Measurements from ENCODE around the gene RNF217.
A peak's percentile ranks its signal among the peaks of the same experiment; 100 is the strongest.

The RNF217 gene

DNA sequence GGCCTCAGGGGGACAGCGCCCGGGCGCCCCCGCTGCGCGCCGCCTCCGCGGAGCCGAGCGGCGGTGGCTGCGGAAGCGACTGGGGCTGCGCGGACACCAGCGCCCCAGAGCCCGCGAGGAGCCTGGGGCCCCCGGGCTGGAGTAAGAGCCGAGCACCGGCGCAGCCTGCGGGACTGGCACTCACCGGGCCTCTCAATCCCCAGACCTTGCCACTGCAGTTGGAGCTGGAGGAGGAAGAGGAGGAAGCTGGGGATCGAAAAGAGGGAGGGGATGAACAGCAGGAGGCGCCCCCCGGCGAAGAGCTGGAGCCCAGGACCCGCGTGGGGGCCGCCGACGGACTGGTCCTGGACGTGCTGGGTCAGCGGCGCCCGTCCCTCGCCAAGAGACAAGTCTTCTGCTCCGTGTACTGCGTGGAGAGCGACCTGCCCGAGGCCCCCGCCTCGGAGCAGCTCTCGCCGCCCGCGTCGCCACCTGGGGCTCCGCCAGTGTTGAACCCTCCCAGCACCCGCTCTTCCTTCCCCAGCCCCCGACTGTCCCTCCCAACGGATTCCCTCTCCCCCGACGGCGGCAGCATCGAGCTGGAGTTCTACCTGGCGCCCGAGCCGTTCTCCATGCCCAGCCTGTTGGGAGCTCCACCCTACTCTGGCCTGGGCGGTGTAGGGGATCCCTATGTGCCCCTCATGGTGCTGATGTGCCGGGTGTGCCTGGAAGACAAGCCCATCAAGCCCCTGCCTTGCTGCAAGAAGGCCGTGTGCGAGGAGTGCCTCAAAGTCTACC lies 590 bp downstream of the RNF217 start:
- DNase-seq (ENCODE audit: low spot score), result peak; percentile 36

DNA sequence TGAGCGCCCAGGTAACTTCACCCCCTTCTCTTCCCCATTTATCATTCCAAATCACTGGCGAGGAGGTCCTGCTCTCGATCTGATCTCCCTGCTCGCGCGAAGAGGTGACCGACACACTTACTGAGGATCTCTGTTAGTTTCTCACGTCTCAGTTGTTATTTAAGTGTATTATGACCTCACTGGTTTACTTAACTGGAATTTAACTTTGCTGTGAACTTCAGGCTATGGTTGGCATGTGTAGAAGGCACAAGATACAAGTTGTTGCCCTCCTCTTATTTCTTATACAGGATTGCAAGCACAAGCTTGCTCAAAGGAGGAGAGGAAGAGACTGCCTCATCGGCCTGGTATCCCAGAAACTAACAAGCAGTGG lies 1.2 kb downstream of the RNF217 start:
- DNase-seq (ENCODE audit: low spot score), result peak; percentile 53

DNA sequence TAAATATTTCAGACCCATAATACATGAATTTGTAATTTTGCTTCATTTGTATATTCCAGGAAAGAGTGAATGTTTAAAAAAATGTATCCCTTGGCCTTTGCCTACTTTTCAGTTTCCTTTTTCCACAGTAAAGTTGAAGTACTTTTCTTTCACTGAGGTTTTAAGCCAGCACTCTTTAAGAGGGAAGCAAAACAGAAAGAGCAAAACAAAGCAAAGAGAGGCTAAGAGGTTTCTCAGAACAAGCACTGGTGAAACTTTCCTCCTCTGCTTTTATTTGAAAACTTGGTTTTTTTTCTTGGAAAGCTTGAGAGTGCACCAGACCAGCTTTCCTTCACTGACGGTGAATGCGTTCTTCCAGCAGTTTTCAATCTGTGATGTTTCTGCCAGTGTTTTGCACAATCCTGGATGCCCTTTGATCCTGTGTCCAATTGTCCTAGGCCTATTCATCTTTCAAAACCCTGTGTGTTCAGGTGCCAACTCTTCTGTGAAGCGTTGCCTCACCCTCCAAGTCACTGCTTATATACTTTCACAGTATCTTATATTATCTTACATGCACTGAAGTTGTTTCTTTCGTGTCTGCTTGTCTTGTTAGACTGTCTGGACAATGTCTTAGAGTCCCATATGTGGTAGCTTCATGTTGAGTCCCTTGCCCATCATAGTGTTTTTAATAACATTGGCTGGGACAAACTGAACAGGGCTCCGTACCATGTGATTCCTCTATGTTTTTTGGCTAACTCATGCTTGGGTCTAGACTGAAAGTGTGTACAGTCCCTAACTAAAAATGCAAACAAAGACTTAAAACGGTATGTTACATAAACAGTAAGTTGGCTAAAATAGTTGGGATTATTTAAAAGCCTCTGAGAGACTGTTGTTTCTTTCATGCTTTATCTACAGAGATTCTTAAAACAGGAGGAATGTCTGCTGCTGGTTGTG lies 1.9 kb downstream of the RNF217 start:
- peak; percentile 53 for DNase-seq (ENCODE audit: low spot score)

DNA sequence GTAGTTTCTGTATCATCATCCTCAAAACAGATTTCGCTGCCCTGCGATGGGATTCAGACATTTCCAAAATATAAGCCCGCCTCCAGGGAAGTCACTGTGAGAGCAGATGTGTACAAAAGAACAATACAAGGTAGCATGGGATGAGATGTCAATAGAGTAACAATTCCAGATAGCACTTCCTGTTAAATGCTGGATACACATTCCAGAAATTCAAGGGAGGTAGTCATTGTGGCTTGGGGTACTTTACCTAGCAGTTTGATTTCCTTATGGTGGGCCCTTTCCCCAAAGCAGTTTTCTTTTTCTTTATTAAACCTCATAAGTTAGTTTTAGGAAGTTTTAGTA lies 2.5 kb downstream of the RNF217 start:
- DNase-seq (ENCODE audit: low spot score), result no peak

DNA sequence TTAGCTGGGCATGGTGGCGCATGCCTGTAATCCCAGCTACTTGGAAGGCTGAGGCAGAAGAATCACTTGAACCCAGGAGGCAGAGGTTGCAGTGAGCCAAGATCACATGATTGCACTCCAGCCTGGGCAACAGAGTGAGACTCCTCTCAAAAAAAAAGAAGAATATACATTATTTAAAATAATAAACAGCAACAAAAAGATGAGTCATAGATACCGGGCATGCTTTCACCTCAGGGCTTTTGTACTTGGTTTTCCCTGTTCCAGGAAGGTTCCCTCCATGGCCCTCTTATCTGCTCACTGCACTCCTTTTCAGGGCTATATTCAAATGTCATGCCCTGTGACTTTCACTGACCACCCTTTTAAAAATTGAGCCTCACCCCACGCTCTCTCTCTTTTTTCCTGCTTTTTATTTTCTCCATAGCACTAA lies 3.2 kb downstream of the RNF217 start:
- peak; percentile 9 for DNase-seq (ENCODE audit: low spot score)

DNA sequence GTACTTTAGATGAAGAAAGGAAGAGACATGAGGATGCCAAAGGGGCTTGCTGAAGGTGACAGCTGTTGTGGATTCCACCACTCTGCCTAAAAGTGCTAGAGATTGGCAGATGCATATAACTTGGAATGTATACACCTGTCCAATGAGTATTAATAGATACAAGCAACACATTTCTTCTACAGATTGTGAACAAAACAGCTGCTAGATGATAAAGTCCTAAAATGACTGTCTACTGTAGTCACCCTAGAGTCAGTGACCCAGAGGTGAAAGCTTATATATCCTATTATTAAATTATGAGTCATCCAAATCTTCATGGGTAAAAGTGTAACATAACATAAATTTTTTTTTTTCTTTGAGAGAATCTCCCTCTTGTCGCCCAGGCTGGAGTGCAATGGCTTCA lies 5.2 kb downstream of the RNF217 start:
- no peak for DNase-seq (ENCODE audit: low spot score)

DNA sequence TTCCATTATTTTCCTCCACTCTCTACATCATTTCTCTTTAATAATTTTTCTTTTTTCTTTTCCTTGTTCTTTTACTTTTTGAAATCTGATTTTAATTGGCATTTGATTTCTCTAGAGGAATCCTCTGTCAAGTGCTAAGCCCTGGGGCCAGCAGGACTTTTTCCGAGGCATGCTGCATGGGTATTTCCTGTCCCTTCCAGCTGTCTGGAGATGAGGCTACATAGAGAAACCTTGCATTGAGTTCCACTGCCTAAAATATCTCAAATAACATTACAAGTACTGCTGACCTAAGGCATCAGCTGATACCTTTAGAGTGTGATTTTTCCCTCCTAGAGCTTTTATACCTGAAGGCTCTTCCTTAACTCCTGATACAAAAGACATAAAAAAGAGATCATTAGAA lies 6.2 kb downstream of the RNF217 start:
- DNase-seq (ENCODE audit: low spot score), result no peak

DNA sequence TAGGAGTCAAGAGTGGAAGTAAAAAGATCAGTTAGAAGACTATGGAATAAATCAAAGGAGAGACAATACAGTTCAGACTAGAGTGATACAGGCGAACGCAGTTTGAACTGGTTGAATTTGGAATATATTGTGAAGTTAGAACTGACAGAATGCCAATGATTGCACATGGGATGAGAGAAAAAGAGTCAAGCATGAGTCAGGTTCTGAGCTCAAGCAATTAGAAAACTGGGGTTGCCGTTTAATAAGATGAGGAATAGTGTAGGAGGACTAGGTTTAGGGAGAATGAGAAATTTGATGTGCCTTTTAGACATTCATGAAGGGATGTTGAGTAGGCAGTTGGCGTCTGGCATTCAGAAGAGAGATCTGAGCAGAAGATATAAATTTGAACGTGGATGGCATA lies 8.0 kb downstream of the RNF217 start:
- DNase-seq (ENCODE audit: low spot score), result no peak

DNA sequence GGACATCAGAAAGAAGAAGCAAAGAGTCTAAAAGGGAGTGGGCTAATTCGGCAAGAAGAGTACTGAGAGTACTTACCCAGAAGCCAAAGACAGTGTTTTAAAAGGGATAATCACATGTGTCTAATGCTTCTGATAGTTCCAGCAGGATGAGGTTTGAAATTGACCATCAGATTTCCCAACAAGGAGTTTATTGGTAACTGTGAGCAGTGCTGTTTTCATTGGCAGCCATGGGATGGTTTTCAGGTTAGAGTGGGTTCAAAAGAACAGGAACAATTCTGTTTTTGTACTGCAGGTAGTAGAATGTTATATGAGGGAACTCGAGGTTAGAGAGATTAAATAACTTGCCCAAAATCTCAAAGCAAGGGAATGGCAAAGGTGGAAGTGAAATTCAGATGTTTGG lies 8.5 kb downstream of the RNF217 start:
- DNase-seq (ENCODE audit: low spot score), result no peak

DNA sequence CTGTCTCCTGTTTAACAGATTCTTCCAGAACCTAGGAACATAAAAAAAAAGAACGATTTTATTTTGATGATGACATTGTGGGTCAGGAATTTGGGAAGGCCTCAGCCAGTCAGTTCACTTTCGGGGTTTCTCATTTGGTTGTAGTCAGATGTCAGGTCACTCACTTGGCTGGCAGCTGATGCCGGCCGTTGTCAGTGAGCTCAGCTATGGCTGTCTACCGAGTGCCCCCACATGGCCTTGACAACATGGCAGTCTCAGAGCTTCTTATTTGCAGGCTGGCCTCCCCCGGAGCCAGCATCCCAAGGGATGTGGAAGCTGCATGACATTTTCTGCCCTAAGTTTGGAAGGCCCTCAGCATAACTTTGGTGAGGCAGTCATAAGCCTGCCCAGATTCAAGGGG lies 11.5 kb downstream of the RNF217 start:
- DNase-seq (ENCODE audit: low spot score), result no peak

DNA sequence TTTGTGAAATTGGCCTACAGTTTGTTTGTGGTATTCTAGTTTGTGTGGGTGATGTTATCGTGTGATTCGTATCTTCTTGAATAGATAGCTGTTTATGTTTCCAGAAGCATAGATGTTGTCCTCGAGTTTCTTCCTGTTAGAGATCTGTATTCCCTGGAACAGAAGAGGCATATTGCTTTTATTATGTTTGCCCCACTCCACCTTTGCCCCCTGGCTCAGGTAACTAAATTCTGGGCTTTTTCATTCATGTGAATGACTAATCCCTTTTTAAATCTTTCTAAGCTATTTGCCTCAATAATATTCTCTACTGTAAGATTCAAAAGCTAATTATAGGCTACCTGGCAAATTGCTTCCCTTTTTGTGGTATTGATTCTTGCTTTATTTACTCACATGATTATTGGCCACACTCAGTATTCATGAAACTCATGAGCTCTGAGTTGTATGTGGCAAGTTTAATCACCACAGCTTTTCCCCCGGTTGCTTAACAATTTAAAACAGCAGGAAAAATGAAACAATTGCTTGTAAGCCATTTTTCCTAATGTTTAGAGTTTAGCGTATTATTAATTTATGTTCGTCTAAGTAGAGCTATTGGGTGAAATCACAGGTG lies 12.6 kb downstream of the RNF217 start:
- DNase-seq (ENCODE audit: low spot score), result no peak

DNA sequence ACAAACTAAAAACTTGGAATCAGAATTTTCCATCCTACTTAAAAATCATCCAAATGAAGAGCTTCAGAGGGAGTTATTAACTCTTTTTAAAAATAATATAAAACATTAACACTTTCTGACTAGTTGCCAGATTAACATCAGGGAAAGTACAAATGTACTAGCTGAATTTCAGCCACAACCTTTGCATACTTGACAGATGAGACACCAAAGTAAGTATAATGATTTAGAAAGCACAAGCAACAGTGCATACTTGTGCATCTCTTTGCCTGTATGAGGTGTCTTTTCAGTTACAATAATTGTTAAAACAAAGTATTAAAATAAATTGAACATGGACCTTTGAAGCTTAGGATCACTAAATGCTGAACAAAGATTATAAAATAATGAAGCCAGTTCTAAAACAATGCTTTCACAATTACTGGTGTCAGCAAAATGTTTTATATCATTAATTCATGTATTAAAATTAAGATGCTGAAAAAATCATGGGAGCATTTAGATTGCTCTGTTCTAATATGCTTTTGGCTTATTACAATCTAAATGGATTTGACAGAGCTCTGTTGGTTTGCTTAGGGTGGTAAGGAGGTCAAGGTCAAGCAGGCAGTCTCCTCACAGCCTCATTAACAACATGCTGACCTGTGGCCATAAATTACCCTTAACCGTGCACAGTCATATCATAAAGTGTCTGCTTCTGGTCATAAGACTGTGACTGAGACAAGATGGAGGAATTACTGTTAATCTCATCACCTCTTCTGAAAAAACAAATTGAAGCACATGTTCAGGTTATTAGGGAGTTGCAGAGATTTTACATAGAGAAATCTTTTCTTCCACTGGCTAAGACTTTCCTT lies 15.1 kb downstream of the RNF217 start:
- no peak for DNase-seq (ENCODE audit: low spot score)

DNA sequence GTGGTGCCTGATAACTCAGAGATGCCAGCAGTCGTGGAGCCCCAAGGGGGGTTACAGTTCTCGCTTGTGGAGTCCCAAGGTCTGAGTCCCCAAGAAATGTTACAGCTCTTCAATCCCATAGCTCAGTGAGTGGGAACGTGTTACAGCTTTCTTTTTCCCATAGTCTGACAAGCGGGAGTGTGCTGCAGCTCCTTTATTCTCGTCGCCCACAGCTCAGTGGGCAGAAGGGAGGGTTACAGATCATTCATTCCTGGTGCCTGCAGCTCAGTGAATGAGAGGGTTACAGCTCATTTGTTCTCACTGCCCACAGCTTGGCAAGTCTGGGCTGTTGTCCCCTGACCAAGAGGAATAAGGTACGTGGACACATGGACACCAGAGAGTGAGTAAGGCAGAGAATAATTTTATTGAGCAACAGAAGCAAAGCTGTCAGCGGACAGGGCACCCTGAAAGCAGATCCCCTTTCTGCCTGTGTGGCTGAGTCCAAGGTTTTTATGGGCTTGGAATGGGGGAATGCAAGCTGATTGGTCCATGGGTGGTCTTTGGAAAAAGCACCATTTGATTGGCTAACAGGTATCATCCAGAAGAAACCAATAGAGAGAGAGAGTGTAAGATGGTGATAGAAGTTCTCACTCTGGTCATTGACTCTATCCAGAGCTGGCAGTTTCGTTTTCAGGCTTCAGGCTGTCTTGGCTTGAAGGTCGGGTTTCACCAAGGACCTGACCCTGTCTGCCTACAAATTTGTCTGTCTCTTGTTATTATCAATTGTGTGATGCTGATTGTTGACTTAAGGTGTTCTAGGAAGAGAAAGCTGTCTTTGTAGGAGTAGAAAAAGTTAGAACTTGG lies 16.4 kb downstream of the RNF217 start:
- no peak for DNase-seq (ENCODE audit: low spot score)

DNA sequence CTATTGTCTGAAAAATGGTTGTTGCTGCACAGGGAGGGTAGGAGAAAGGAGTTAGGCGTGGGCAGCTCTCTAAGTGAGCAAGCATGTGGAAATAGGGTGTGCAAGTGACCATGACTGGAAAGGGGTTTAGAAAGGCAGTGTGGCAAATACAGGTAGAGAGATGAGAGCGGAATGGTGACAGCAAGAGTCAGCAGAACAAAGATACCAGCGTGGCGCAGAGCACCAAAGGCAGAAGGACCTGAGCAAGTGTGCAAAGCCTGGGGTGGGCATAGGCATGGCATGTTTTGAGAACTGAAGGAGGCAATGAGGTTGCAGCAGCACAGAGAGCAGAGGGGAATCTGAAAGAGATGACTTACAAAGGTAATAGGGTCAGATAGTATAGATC lies 17.0 kb downstream of the RNF217 start:
- no peak for DNase-seq (ENCODE audit: low spot score)

DNA sequence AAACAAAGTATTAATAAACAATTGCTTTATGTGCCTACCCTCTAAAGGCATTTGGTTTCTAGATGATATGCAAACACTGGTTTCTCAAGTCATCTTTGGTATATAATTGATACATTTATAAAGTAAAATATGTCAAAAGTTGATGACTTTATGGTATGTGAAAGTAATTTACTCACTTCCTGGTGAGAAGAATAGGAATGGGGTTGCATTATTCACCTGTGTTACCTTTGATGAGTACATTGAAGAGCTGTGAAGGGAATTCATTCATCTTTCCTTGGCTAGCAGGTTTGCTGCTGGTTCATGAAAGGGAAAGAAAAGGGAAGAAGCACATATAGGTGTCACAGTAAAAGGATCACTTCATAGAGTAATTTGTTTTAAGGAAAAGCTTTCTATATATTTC lies 20.4 kb downstream of the RNF217 start:
- DNase-seq (ENCODE audit: low spot score), result no peak

DNA sequence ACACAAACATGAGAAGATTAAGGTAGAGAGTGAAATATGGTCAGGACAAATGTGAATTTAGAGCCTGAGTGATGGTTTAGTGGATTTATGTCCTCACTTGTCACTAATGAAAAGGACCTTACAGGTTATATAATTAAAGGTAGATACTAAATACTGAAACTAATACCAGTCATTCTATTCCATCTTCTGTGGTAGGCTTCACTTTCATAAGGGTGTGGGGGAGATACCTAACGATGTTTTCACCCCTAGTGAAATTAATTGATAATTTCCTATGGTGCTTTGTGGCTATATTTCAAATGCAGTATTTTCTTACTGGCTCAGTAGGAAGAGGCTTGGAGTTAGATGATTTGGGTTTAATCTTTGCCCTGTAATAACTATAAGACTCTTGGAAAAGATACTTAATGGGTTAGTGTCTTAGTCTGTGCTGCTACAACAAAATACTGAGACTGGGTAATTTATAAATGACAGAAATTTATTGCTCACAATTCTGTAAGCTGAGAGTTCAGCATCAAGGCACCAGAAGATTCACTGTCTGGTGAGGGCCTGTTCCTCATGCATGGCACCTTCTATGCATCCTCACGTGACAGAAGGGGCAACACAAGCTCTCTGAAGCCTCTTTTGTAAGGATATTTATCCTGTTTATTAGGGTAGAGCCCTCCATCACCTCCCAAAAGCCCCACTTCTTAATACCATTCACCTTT lies 21.3 kb downstream of the RNF217 start:
- DNase-seq (ENCODE audit: low spot score), result no peak

DNA sequence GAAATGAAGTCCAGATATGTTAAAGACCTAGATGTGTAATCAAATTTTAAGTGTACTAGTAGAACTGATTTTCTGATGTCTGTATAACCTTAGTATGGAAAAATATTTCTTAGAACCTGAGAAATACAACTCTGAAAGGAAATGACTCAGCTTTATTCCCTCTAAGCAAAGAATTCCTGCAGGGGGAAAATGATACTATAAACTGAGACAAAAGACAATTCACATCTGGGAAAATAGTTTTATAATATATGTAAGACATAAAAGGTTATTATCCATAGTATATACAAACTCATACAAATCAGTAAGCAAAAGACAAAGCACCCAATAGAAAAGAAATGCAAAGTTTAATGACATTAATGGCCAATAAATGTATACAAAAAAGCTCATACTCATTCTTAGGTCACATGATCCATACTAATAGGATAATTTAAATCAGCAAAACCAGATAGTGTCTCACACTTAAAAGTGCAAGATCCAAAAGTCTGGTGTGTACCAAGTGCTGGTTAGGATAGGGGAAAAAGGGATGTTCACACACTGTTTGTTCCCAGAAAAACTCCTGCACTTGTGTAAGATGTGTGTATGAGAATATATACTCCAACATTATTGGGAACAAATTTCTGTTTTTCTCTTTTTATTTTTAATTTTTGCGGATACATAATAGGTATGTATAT lies 22.6 kb downstream of the RNF217 start:
- DNase-seq (ENCODE audit: low spot score), result no peak

DNA sequence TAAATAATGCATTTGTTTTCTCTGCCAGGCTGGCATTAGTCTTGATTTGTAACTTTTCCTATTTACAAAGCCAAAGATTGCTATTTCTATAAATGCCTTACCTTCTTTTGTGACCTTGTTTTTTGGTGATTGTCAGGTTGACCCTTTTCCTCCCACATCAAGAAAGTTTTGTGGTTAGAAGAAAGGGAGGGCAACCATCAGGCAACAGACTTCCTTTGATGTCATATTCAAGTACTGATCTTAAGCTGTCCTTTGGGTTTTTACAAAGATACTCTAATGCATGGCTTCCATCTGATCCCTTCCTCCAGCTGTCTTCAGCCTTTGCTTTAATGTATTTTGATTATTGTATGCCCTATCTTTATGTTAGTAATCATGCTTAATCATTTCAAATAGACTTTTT lies 23.9 kb downstream of the RNF217 start:
- DNase-seq (ENCODE audit: low spot score), result no peak

DNA sequence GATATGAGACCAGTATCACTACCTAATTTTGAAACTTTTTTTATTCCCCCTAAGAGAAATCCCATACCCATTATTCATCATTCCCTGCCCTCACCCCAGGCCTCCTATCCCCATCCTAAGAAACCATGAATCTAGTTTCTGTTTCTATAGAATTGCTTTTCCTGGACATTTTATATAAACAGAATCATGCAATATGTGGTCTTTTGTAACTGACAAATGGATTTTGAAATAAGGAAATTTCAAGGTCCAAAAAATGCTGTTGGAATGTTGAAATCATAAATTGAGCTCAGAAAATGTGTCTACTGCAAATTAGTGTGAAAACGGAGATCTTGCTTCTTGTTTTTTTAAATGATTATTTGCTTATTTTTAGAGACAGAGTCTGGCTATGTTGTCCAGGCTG lies 25.1 kb downstream of the RNF217 start:
- no peak for DNase-seq (ENCODE audit: low spot score)

DNA sequence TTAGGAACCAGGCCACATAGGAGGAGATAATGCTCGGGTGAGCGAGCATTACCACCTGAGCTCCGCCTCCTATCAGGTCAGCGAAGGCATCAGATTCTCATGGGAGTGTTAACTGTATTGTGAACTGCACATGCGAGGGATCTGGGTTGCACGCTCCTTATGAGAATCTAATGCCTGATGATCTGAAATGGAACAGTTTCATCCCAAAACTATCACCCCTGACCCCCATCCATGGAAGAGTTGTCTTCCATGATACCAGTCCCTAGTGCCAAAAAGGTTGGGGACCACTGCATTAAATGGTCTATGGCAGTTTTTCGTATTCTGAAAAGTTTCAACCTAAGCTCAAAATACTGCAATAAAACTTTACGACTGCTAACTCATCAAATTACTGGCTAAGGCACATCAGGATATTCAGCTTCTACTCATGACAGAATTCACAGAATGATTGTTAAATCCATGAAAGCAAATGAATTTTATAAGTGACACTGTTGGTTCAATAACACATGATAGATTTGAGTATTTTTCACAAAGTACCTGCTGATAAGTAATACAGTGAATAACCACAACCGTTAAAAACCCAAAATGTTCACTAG lies 25.9 kb downstream of the RNF217 start:
- no peak for DNase-seq (ENCODE audit: low spot score)

Measured in cerebellar cortex (tissue), 1 donor.